ENCODE results near the gene HSD17B11.

- TF ChIP-seq CTCF (conservative IDR thresholded peaks at IDR 0.05; ENCODE audit: low read depth, low read length) (no peak), EZH2 (IDR thresholded peaks at IDR 0.05; ENCODE audit: borderline replicate concordance, low read depth, low read length, poor library complexity, severe bottlenecking) (no peak)
Measured at GRCh38 chr4:87410679-87411078, 19.7 kb upstream of the HSD17B11 start.

Data from A673 (cell line).